HG03457 (cell line): ENCODE results near the gene RXRB.
"Not testable (repeated sequence)": the region's sequence is repeated elsewhere in the genome, so short reads cannot be mapped to it uniquely, and the experiment has no call there.

ENCODE experiments used
- ATAC-seq: cut with Tn5 transposase; IDR thresholded peaks from one replicate; pipeline ENCODE4 v1.9.1; 2021; ENCODE audit warnings: moderate number of reproducible peaks; ENCODE audit not compliant: unreplicated experiment

Gene RXRB

DNA sequence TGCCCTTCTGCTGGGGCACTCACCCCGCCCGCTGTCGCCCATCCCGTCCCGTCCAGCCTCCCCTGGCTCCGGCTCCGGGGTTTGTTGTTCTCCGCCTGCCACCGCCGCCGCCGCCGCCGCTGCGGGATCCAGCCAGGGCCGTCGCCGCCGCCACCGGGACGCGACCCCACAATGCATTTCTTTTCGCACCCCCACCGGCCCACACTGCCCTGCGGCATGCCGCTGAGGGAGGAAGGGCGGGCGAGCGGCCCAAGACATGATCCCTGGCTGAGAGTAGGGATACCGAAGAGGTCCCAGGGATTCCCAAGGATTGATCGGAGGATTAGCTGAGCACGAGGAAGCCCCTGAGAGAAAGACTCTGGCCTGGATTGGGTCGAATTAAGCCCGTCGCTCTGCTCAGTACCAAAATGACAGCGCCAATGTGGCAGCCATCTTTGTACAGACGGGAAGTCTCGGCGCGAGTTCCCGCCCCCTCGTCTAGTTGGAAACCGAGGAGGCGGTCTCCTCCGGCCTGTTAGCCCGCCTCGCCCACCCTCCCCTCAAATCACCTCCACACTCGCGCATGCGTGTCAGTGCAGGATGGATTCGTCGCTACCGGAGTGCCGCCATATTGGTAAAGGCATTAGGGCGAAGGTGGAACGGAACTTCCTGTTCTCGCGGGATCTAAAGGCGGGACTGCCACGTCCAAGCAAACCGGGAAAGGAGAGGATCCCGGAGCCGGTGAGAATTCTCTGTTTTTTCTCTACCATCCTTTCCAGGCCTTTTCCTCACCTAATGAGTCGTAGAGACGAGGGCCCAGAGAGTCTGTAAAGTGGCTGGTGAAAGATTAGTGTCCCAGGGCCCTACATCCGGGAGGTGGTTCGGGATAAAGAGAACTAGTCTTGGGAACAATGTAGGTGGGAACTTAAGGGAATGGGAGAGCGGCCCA lies at the start of gene RXRB, which contains the start of gene SLC39A7:
TSS of gene RXRB (minus strand) at position 447 of the 928 bp plus-strand sequence. CDS start at position 258, 189 bp downstream.
TSS of gene SLC39A7 (plus strand) at position 649 of the 928 bp plus-strand sequence. CDS start 379 bp downstream, outside the sequence.
- peak; percentile 42 for ATAC-seq

- ATAC-seq: no peak
Observed at GRCh38 chr6:33249732-33250630, 49.5 kb upstream of the RXRB start.

- ATAC-seq: peak; percentile 77
Observed at GRCh38 chr6:33248932-33249731, 48.7 kb upstream of the RXRB start.

GRCh38 chr6:33248643-33248931 lies 48.1 kb upstream of the RXRB start:
- no peak for ATAC-seq

- ATAC-seq: peak; percentile 39
Observed at GRCh38 chr6:33247977-33248642, 47.6 kb upstream of the RXRB start.

DNA sequence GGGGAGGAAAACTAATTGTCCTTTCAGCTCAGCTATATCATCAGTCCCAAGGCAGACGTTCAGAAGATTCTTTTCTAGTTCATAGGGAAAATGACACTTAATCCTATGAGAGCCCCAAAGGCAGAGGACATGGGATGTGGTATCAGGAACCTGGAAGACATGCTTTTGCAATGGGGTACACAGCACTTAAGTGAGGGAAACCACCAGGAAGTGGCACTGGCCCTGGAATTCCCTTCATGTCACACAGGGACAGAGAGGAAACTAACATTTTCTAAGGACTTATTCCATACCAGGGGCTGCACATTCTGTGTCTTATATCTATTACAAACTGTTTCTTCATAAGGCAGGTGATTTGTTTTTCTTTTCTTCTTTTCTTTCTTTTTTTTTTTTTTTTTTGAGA lies 43.0 kb upstream of the RXRB start:
- ATAC-seq: no peak

DNA sequence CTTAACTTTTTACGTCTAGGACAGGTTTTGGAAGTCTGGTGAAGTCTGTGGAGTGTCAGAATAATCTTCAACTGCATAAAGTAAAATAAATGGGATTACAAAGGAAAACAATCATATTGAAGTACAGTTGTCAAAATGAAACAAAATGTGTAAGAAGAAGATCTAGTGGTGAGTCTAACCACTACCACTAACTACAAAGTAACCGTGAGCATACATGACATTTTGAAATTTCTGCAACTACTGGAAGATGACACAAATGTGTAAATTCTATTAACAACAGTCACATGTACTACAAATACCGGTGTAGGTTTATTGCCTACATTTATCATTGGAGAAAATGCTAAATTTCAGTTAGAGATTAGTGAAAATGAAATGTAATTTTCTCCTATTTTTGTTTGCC lies 41.5 kb upstream of the RXRB start:
- no peak for ATAC-seq

DNA sequence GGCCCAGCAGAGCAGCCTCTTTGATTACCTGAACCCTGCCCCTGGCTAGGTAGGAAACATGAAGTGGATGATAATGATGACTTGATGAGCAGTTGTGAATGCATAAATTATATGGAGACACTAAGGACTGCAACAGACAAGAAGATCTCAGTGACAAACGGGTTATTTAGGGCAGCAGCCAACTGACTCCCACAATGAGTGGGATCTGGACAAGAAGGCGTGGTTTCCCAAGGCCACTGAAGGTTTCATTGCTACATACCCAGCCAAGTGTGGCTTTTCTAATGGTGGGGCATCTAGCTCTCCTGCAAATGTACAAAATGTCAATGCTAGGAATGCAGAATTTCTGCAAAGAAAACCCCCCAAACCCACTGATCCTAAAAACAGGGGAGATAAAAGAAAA lies 37.3 kb upstream of the RXRB start:
- no peak for ATAC-seq

GRCh38 chr6:33236852-33237251 lies 36.4 kb upstream of the RXRB start:
- no peak for ATAC-seq

DNA sequence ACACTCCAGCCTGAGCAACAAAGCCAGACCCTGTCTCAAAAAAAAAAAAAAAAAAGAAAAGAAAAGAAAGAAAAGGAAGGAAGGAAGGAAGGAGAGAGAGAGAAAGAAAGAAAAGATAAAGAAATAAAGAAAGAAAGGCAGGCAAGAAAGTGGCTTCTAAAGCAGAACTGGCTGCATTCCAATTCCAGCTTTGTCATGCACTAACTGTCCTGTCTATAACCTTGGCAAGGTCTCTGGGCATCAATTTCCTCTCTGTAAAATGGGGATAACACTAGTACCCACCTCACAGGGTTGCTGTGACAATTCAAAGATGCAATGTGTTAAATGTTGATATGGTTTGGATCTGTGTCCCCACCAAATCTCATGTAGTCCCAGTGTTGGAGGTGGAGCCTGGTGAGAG lies 35.9 kb upstream of the RXRB start:
- no peak for ATAC-seq

GRCh38 chr6:33235221-33235634 lies 34.8 kb upstream of the RXRB start:
- no peak for ATAC-seq

- ATAC-seq: not testable (repeated sequence)
Observed at GRCh38 chr6:33226503-33227120, 26.1 kb upstream of the RXRB start.

GRCh38 chr6:33217681-33218080 lies 17.2 kb upstream of the RXRB start:
- no peak for ATAC-seq

DNA sequence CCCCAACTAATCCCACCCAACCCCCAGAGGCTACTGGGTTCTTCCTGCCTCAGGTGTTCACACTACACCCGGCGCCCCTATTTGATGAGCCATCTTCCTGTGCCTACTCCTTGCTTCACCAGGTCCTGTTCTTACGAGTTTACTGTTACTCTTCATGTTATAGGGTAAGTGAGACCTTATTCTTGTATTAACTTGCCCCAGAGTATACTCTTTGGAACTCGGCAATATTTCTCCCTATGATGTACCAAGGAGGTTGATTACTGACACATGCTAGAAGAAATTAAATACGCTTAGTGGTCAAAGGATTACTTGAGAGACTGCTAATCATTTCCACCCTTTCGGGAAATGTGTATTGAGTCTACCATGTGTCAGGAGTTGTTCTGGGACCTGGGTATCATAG lies 16.8 kb upstream of the RXRB start:
- no peak for ATAC-seq

GRCh38 chr6:33216117-33216649 lies 15.7 kb upstream of the RXRB start:
- no peak for ATAC-seq

GRCh38 chr6:33215271-33216116 lies 15.0 kb upstream of the RXRB start:
- no peak for ATAC-seq

GRCh38 chr6:33213989-33214335 lies 13.5 kb upstream of the RXRB start:
- no peak for ATAC-seq

DNA sequence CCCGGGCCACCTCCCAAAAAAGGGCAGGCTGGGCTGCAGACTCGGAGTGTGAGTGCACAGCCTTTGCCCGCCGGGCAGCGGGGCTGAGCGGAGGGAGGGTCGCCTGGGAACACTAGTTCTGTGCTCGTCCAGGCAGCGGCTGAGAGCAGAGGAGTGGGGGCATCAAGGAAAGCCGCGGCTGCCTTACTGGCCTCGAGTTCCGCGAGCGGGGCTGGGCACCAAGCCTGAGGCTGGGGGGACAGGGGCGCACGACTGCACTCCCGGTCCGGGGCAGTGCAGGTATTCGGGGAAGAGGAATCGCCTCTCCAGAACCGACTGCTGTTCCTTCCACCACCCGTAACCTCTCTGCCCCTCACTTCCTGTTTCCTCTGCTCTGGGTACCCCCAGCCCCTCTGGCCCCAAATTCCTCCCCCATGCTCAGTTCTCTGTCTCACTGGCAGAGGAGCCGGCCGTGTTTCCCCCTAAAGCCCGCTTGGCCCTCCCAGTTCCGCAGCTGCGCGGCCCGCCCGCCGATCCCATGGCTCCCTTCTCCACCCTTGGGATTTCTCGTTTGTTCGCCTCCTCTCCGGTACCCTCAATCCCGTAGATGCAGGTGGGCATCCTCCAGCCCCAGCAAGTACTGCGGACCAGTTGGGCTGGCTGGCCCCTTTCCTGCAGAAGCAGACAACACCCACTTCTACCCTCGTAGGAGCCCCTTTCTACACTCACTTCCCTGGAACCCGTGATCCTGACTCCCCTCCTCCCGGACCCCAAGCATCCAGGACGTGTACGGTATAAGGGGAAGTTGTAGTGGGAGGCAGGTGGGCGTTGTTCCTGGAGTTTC lies 12.9 kb upstream of the RXRB start:
- ATAC-seq: no peak
